ENCODE data around the gene POC1A. TPM values are rescaled to one million over a fixed set of nuclear protein-coding genes. Genes with fewer than 3 reads are reported as not detected.

POC1A gene
- total and polyA plus RNA-seq, 9 of the 15 experiments (the other 6 are each of a cell fraction or from before 2014, with no cell fraction given): 7.2 to 17.5 (median 12.1) TPM

GRCh38 chr3:52190294-52191074 is 36.3 kb upstream of the POC1A start:
- Histone ChIP-seq H3K79me2 (ENCODE audit: control insufficient read depth, insufficient read depth, low read length) (no peaks in the 10 kb centered on the region), H4K20me1 (replicated peaks; ENCODE audit: control insufficient read depth, insufficient read depth, low read length) (0 out of 2 replicates have a peak, but pooled peaks cover 6% of the 10 kb centered on the region), H3K27me3 (ENCODE audit: control insufficient read depth in 2 of 2, insufficient read depth in 2 of 2, low read length in 2 of 2) (no peaks in the 10 kb centered on the region), H3K9ac (ENCODE audit: insufficient read depth in 1 of 2, low read depth in 2 of 2, low read length in 2 of 2) (peak overlapping the region in 1 of 2 experiments; percentile 68; a peak in 2 of 4 replicates), H3K9me3 (replicated peaks; ENCODE audit: control insufficient read depth, insufficient read depth, low read depth, low read length) (no peaks in the 10 kb centered on the region), H3K4me1 (replicated peaks in 1 of 2; ENCODE audit: control insufficient read depth in 2 of 2, insufficient read depth in 2 of 2, low read length in 2 of 2) (peaks cover 34 to 44% of the 10 kb centered on the region in 2 experiments), H3K36me3 (ENCODE audit: control insufficient read depth, insufficient read depth, low read length) (no peaks in the 10 kb centered on the region), H3K4me3 (no peak overlapping the region), H3K4me2 (ENCODE audit: insufficient read depth, low read length) (no peak overlapping the region; the same call in 1 of the 2 replicates), H2AFZ (ENCODE audit: low read depth, low read length) (peak overlapping the region; percentile 55), H3K27ac (ENCODE audit: extremely low read depth, low read depth, low read length) (no peak overlapping the region), H3K9me1 (ENCODE audit: control insufficient read depth, insufficient read depth, low read length) (peaks cover 9% of the 10 kb centered on the region)
- TF ChIP-seq ETV1 (tag; conservative IDR thresholded peaks at IDR 0.05; ENCODE audit: low read depth): no peak
- 0 out of 2 replicates have a peak, but pooled peaks have one; percentile 10 for TF ChIP-seq EGR1 (conservative IDR thresholded peaks at IDR 0.05)
- no peak for TF ChIP-seq MXD1 (CRISPR knock-in tag; IDR thresholded peaks at IDR 0.05; ENCODE audit: borderline replicate concordance, poor library complexity, severe bottlenecking)
- no peak for TF ChIP-seq NR2C2 (CRISPR knock-in tag; IDR thresholded peaks at IDR 0.05)
- TF ChIP-seq NR2C2 (tag; IDR thresholded peaks at IDR 0.05): peak; percentile 45
- ChIA-PET CTCF (ENCODE audit: low intra/inter-chr PET ratio) (no interaction called here), POLR2A (no interaction called here)
- in situ Hi-C loops (cut with MboI) (no loop called here), intact Hi-C loops (cut with micrococcal nuclease) (no loop called here)
- no TSS peak for BruUV-seq (replicated peaks)
- WGBS (ENCODE audit: insufficient coverage, low coverage, missing lambda C conversion rate): 35% methylated on average over 5 of the region's 9 CpGs
- ATAC-seq: peak; percentile 66
- FAIRE-seq: no peak
- DNase-seq (ENCODE audit: extremely low read depth in 1 of 4, low spot score in 3 of 4): peak in 1 of 4 experiments; percentile 51

Measured in K562 (cell line).